Type B pancreatic cell (in vitro differentiated cells): ENCODE data around the gene MAP2K2. TPM values are rescaled to one million over a fixed set of nuclear protein-coding genes. Genes with fewer than 3 reads are reported as not detected.
A peak's percentile ranks its signal among the peaks of the same experiment; 100 is the strongest.

Source experiments
- DNase-seq: peaks from one replicate; pipeline ENCODE4 v3.0.0; 2021; ENCODE audit warnings: mixed read lengths; ENCODE audit not compliant: unreplicated experiment; ENCODE audit errors: extremely low spot score
- H3K27ac Mint-ChIP-seq: 2 replicates; pipeline ENCODE4 v1.8.0; 2021; ENCODE audit warnings: mild to moderate bottlenecking, mixed read lengths
- H3K27me3 Mint-ChIP-seq: 2 replicates; pipeline ENCODE4 v1.8.0; 2021; ENCODE audit warnings: mixed read lengths
- H3K36me3 Mint-ChIP-seq: 2 replicates; pipeline ENCODE4 v1.8.0; 2021; ENCODE audit warnings: mixed read lengths
- H3K4me1 Mint-ChIP-seq: one replicate; pipeline ENCODE4 v1.8.0; 2021; ENCODE audit warnings: mixed read lengths; ENCODE audit not compliant: unreplicated experiment
- H3K4me3 Mint-ChIP-seq: 2 replicates; pipeline ENCODE4 v1.8.0; 2021; ENCODE audit warnings: mild to moderate bottlenecking, mixed read lengths
- H3K9me3 Mint-ChIP-seq: 2 replicates; pipeline ENCODE4 v1.8.0; 2021; ENCODE audit warnings: mixed read lengths
- CTCF ChIP-seq: fragments of 200-600 bp; sonication (generic); conservative IDR thresholded peaks from 2 replicates; pipeline ENCODE4 v1.5.0; 2021; ENCODE audit warnings: antibody characterized with exemption, mild to moderate bottlenecking
- total RNA-seq: library from RNA; stranded (reverse); gene quantifications from 2 replicates; pipeline ENCODE4 v1.2.1, GENCODE V29; 2021; ENCODE audit warnings: low replicate concordance

MAP2K2 gene
- total RNA-seq, 1 donor from 2014 or later, result 144 TPM

- Mint-ChIP-seq H3K9me3 (no peaks in the 10 kb centered on the region), H3K27ac (no peak overlapping the region), H3K4me1 (no peaks in the 10 kb centered on the region), H3K27me3 (no peaks in the 10 kb centered on the region), H3K36me3 (peaks cover 13% of the 10 kb centered on the region), H3K4me3 (no peak overlapping the region)
- no peak for DNase-seq
- TF ChIP-seq CTCF, result no peak
Measured at GRCh38 chr19:4044990-4045465, 78.9 kb downstream of the MAP2K2 start.

- no peak for TF ChIP-seq CTCF
- Mint-ChIP-seq H3K27ac (peak overlapping the region; percentile 41), H3K4me3 (no peak overlapping the region), H3K9me3 (no peaks in the 10 kb centered on the region), H3K4me1 (no peaks in the 10 kb centered on the region), H3K27me3 (no peaks in the 10 kb centered on the region), H3K36me3 (peaks cover 9% of the 10 kb centered on the region)
- DNase-seq, result no peak
Measured at GRCh38 chr19:4043966-4044715, 79.8 kb downstream of the MAP2K2 start.

GRCh38 chr19:4043401-4043800 is 80.5 kb downstream of the MAP2K2 start:
- Mint-ChIP-seq H3K36me3 (peaks cover 9% of the 10 kb centered on the region), H3K27me3 (no peaks in the 10 kb centered on the region), H3K27ac (no peak overlapping the region)

GRCh38 chr19:4042731-4043082 is 81.2 kb downstream of the MAP2K2 start:
- H3K4me1 Mint-ChIP-seq, result no peaks in the 10 kb centered on the region
- H3K27ac Mint-ChIP-seq, result peak overlapping the region; percentile 61
- H3K27me3 Mint-ChIP-seq, result no peaks in the 10 kb centered on the region
- no peaks in the 10 kb centered on the region for H3K9me3 Mint-ChIP-seq
- no peak for DNase-seq
- no peak overlapping the region for H3K4me3 Mint-ChIP-seq
- TF ChIP-seq CTCF, result no peak
- peaks cover 9% of the 10 kb centered on the region for H3K36me3 Mint-ChIP-seq

More at GRCh38 chr19:4043401-4043800, 80.5 kb downstream of the MAP2K2 start:
- no peaks in the 10 kb centered on the region for H3K4me1 Mint-ChIP-seq
- no peaks in the 10 kb centered on the region for H3K9me3 Mint-ChIP-seq
- no peak overlapping the region for H3K4me3 Mint-ChIP-seq
- no peak for TF ChIP-seq CTCF
- DNase-seq, result no peak

- Mint-ChIP-seq H3K36me3 (peaks cover 9% of the 10 kb centered on the region), H3K27me3 (no peaks in the 10 kb centered on the region), H3K4me3 (no peak overlapping the region), H3K27ac (no peak overlapping the region), H3K4me1 (no peaks in the 10 kb centered on the region), H3K9me3 (no peaks in the 10 kb centered on the region)
- no peak for DNase-seq
- TF ChIP-seq CTCF, result no peak
Measured at GRCh38 chr19:4042064-4042730, 81.7 kb downstream of the MAP2K2 start.

Other genes with a start within 250 kb of the MAP2K2 start
- gene ATCAY, start 243.4 kb downstream of the MAP2K2 start, total RNA-seq, result 1.5 and 3.3 TPM in 2 replicates
- 0.65 TPM in 1 of 2 replicates, not detected in the other for gene NMRK2, start 191.1 kb downstream of the MAP2K2 start, total RNA-seq
- gene DAPK3, start 153.0 kb downstream of the MAP2K2 start, total RNA-seq, result 83.5 and 93.0 TPM in 2 replicates
- 2,827 and 2,929 TPM in 2 replicates for gene EEF2, start 138.7 kb downstream of the MAP2K2 start, total RNA-seq
- 39.8 and 42.3 TPM in 2 replicates for gene PIAS4, start 116.4 kb downstream of the MAP2K2 start, total RNA-seq
- gene ZBTB7A, start 57.2 kb downstream of the MAP2K2 start, total RNA-seq, result 21.0 and 31.0 TPM in 2 replicates
- gene CREB3L3, start 29.5 kb upstream of the MAP2K2 start, total RNA-seq, result 3.7 and 13.3 TPM in 2 replicates
- gene SIRT6, start 58.4 kb upstream of the MAP2K2 start, total RNA-seq, result 26.7 and 29.2 TPM in 2 replicates
- 0.48 and 1.1 TPM in 2 replicates for gene ANKRD24, start 58.6 kb upstream of the MAP2K2 start, total RNA-seq
- gene EBI3, start 105.4 kb upstream of the MAP2K2 start, total RNA-seq, result 0.31 and 0.43 TPM in 2 replicates
- 14.3 and 18.5 TPM in 2 replicates for gene YJU2, start 123.0 kb upstream of the MAP2K2 start, total RNA-seq
- 4.9 and 6.1 TPM in 2 replicates for gene SHD, start 155.1 kb upstream of the MAP2K2 start, total RNA-seq
- not detected in 2 replicates for gene TMIGD2, start 178.3 kb upstream of the MAP2K2 start, total RNA-seq
- 4.8 and 26.3 TPM in 2 replicates for gene FSD1, start 180.5 kb upstream of the MAP2K2 start, total RNA-seq
- gene STAP2, start 214.7 kb upstream of the MAP2K2 start, total RNA-seq, result 42.5 and 96.9 TPM in 2 replicates
- gene MPND, start 219.4 kb upstream of the MAP2K2 start, total RNA-seq, result 43.5 and 43.6 TPM in 2 replicates